HAP-1 (cell line): Measurements from ENCODE around the gene IDH3A.

ENCODE experiments used
- DNase-seq, 2 experiments: peaks; one replicate each; pipeline ENCODE4 v3.0.0-alpha.2; 2016 to 2020; ENCODE audit warnings: low spot score in 2 of 2
- H3K27me3 ChIP-seq: fragments of 250-450 bp; sonication (Bioruptor Pico); 2 replicates; pipeline ENCODE4 v1.5.1; 2020; ENCODE audit warnings: low read depth, mild to moderate bottlenecking, moderate library complexity
- H3K36me3 ChIP-seq: fragments of 250-450 bp; sonication (Bioruptor Pico); replicated peaks from 2 replicates; pipeline ENCODE4 v1.5.1; 2020; ENCODE audit warnings: mild to moderate bottlenecking
- H3K4me1 ChIP-seq: fragments of 250-450 bp; sonication (Bioruptor Pico); 2 replicates; pipeline ENCODE4 v1.5.1; 2020; ENCODE audit warnings: mild to moderate bottlenecking
- H3K4me3 ChIP-seq: fragments of 250-450 bp; sonication (Bioruptor Pico); 2 replicates; pipeline ENCODE4 v1.5.1; 2020; ENCODE audit warnings: mild to moderate bottlenecking, moderate library complexity
- H3K9me3 ChIP-seq: fragments of 250-450 bp; sonication (Bioruptor Pico); 2 replicates; pipeline ENCODE4 v1.5.1; 2020; ENCODE audit warnings: mild to moderate bottlenecking, moderate library complexity
- in situ Hi-C: fragments of 300-500 bp; cut with MboI; formaldehyde crosslinking; loops from 3 replicates; pipeline ENCODE4 v1.14.3; 2020; ENCODE audit warnings: low sequenced_read_pairs, inconsistent platforms, mixed read lengths

The IDH3A gene

GRCh38 chr15:78213956-78214355 lies 64.8 kb downstream of the IDH3A start:
- in situ Hi-C loops = no loop called here
- Histone ChIP-seq H3K27me3 (no peaks in the 10 kb centered on the region), H3K36me3 (no peaks in the 10 kb centered on the region), H3K4me1 (0 out of 2 replicates have a peak, but pooled peaks cover 2% of the 10 kb centered on the region), H3K9me3 (no peaks in the 10 kb centered on the region), H3K4me3 (no peak overlapping the region)
- no peak for DNase-seq

GRCh38 chr15:78216276-78217104 lies 67.3 kb downstream of the IDH3A start:
- peaks cover 6% of the 10 kb centered on the region for H3K27me3 ChIP-seq

GRCh38 chr15:78220713-78221112 lies 71.6 kb downstream of the IDH3A start:
- no peak for DNase-seq
- in situ Hi-C loops = no loop called here
- peaks cover 4% of the 10 kb centered on the region for H3K9me3 ChIP-seq
- peaks cover 9% of the 10 kb centered on the region for H3K27me3 ChIP-seq
- no peak overlapping the region for H3K4me3 ChIP-seq
- no peaks in the 10 kb centered on the region for H3K36me3 ChIP-seq
- no peaks in the 10 kb centered on the region for H3K4me1 ChIP-seq

More at GRCh38 chr15:78216276-78217104, 67.3 kb downstream of the IDH3A start:
- in situ Hi-C loops = no loop called here
- Histone ChIP-seq H3K36me3 (no peaks in the 10 kb centered on the region), H3K4me3 (no peak overlapping the region), H3K9me3 (no peaks in the 10 kb centered on the region), H3K4me1 (0 out of 2 replicates have a peak, but pooled peaks cover 2% of the 10 kb centered on the region)
- DNase-seq = no peak
